ENCODE data around the gene NTS. TPM values are rescaled to one million over a fixed set of nuclear protein-coding genes. Genes with fewer than 3 reads are reported as not detected.
A peak's percentile ranks its signal among the peaks of the same experiment; 100 is the strongest.

The NTS gene
- total RNA-seq, 1 experiment from 2014 or later, result not detected

DNA sequence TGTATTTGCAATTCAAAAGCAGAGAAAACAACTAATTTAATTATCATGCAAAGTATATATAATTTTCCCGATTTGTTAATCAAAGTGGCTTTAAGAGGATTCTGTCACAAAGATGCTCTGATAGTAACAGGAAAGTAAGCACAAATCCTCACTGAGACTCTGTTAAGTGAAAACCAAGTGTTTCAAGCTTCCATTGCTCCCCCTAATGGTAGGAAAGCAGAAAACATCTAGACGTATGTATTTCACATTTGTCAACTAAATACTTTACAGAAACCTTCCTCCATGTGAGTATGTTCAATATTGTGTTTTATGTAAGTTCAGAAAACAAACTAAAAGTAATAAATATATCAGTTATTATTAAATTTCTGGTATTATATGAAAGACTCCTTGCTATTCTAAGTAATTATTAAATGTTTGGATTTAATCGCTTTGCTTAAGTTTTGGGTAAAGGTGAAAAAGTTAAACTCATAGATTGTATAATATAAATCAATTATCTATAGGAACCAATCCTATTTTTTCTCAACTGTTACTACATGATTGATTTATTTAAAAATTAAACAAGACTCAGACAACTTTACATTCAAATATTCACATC is 1.5 kb upstream of the NTS start:
- ChIA-PET CTCF (interaction anchor here (0.6 to 1.4 kb wide), 4 partner anchors 63 to 593 kb away, joined by 3 to 6 read pairs (median 4); partner anchors contain the start of gene ALX1), POLR2A (no interaction called here)
- Mint-ChIP-seq H3K4me3 (ENCODE audit: unreplicated experiment) (no peak overlapping the region), H3K4me1 (ENCODE audit: low read depth, unreplicated experiment) (no peaks in the 10 kb centered on the region), H3K9me3 (ENCODE audit: unreplicated experiment) (no peaks in the 10 kb centered on the region), H3K36me3 (ENCODE audit: insufficient read depth, unreplicated experiment) (no peaks in the 10 kb centered on the region), H3K27me3 (ENCODE audit: insufficient read depth, unreplicated experiment) (peaks cover 6% of the 10 kb centered on the region), H3K27ac (ENCODE audit: unreplicated experiment) (no peak overlapping the region)
- BruUV-seq (replicated peaks), result no TSS peak
- TF ChIP-seq, protein P1, sequence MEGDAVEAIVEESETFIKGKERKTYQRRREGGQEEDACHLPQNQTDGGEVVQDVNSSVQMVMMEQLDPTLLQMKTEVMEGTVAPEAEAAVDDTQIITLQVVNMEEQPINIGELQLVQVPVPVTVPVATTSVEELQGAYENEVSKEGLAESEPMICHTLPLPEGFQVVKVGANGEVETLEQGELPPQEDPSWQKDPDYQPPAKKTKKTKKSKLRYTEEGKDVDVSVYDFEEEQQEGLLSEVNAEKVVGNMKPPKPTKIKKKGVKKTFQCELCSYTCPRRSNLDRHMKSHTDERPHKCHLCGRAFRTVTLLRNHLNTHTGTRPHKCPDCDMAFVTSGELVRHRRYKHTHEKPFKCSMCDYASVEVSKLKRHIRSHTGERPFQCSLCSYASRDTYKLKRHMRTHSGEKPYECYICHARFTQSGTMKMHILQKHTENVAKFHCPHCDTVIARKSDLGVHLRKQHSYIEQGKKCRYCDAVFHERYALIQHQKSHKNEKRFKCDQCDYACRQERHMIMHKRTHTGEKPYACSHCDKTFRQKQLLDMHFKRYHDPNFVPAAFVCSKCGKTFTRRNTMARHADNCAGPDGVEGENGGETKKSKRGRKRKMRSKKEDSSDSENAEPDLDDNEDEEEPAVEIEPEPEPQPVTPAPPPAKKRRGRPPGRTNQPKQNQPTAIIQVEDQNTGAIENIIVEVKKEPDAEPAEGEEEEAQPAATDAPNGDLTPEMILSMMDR (IDR thresholded peaks at IDR 0.05; ENCODE audit: insufficient read depth in 1 of 2, low read depth in 1 of 2, low read length in 1 of 2, severe bottlenecking in 1 of 2, unreplicated experiment in 1 of 2), result peak; percentile 72 to 73
- Histone ChIP-seq H3K36me3 (ENCODE audit: control insufficient read depth, insufficient read depth, low read length) (no peaks in the 10 kb centered on the region), H3K27me3 (replicated peaks; ENCODE audit: control insufficient read depth, insufficient read depth, low read length) (no peaks in the 10 kb centered on the region), H3K9me3 (no peaks in the 10 kb centered on the region), H3K4me1 (no peaks in the 10 kb centered on the region), H3K4me3 (ENCODE audit: low read depth, low read length) (no peak overlapping the region)
- intact Hi-C loops (cut with micrococcal nuclease; ENCODE audit: unreplicated experiment), result loop anchor here (1.0 kb wide), 2 partner anchors 297 to 403 kb away; no protein-coding TSS in a partner anchor
- DNase-seq, result peak in 1 of 2 experiments; percentile 35

DNA sequence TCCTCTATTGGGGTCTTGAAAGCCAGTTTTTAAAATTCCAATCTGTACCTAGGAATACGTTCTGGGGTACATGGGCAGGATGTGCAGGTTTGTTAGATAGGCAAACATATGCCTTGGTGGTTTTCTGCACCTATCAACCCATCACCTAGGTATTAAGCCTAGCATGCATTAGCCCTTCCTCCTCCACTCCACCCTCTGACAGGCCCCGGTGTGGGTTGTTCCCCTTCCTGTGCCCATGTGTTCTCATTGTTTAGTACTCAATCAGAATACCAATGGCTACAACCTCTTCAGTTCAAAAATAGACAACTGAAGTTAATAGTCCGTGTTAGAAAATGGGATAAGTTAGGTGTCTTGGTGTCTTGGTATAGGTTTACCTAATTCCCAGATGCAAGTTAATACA is 3.4 kb downstream of the NTS start:
- ChIA-PET POLR2A (no interaction called here), CTCF (no interaction called here)
- H3K4me1 ChIP-seq, result no peaks in the 10 kb centered on the region
- intact Hi-C loops (cut with micrococcal nuclease; ENCODE audit: unreplicated experiment), result no loop called here
- BruUV-seq (replicated peaks), result no TSS peak
- TF ChIP-seq, protein P1 (IDR thresholded peaks at IDR 0.05; ENCODE audit: insufficient read depth in 1 of 2, low read depth in 1 of 2, low read length in 1 of 2, severe bottlenecking in 1 of 2, unreplicated experiment in 1 of 2), result no peak
- Mint-ChIP-seq H3K27ac (ENCODE audit: unreplicated experiment) (no peak overlapping the region), H3K36me3 (ENCODE audit: insufficient read depth, unreplicated experiment) (no peaks in the 10 kb centered on the region), H3K4me3 (ENCODE audit: unreplicated experiment) (no peak overlapping the region), H3K4me1 (ENCODE audit: low read depth, unreplicated experiment) (no peaks in the 10 kb centered on the region), H3K27me3 (ENCODE audit: insufficient read depth, unreplicated experiment) (no peaks in the 10 kb centered on the region), H3K9me3 (ENCODE audit: unreplicated experiment) (no peaks in the 10 kb centered on the region)
- no peaks in the 10 kb centered on the region for H3K9me3 ChIP-seq
- H3K4me3 ChIP-seq (ENCODE audit: low read depth, low read length), result no peak overlapping the region
- no peaks in the 10 kb centered on the region for H3K27me3 ChIP-seq (replicated peaks; ENCODE audit: control insufficient read depth, insufficient read depth, low read length)
- DNase-seq, result no peak
- no peaks in the 10 kb centered on the region for H3K36me3 ChIP-seq (ENCODE audit: control insufficient read depth, insufficient read depth, low read length)

DNA sequence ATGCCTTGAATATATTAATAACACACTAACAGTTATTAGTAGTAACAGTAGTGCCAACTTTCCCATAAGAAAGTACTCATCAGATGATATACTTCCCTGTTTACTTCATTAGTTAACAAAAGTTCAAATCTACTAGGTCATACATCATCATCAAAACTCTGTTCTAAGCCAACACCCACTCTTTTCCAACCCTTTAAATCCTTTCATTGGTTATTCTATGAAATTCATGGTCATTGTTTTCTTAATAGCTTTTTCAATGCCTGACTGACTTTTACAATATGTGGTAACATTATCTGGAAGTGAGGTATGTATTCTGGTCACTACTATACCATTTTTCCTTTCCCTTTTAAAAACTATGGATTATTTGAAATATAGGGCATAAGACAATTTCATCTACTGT is 9.7 kb downstream of the NTS start:
- Mint-ChIP-seq H3K36me3 (ENCODE audit: insufficient read depth, unreplicated experiment) (no peaks in the 10 kb centered on the region), H3K27me3 (ENCODE audit: insufficient read depth, unreplicated experiment) (no peaks in the 10 kb centered on the region), H3K4me1 (ENCODE audit: low read depth, unreplicated experiment) (no peaks in the 10 kb centered on the region), H3K4me3 (ENCODE audit: unreplicated experiment) (no peak overlapping the region), H3K9me3 (ENCODE audit: unreplicated experiment) (no peaks in the 10 kb centered on the region), H3K27ac (ENCODE audit: unreplicated experiment) (no peak overlapping the region)
- ChIA-PET CTCF (no interaction called here), POLR2A (no interaction called here)
- no TSS peak for BruUV-seq (replicated peaks)
- H3K9me3 ChIP-seq, result no peaks in the 10 kb centered on the region
- H3K4me3 ChIP-seq (ENCODE audit: low read depth, low read length), result no peak overlapping the region
- no peaks in the 10 kb centered on the region for H3K36me3 ChIP-seq (ENCODE audit: control insufficient read depth, insufficient read depth, low read length)
- H3K4me1 ChIP-seq, result no peaks in the 10 kb centered on the region
- TF ChIP-seq, protein P1 (IDR thresholded peaks at IDR 0.05; ENCODE audit: insufficient read depth in 1 of 2, low read depth in 1 of 2, low read length in 1 of 2, severe bottlenecking in 1 of 2, unreplicated experiment in 1 of 2), result no peak
- DNase-seq, result no peak
- intact Hi-C loops (cut with micrococcal nuclease; ENCODE audit: unreplicated experiment), result no loop called here
- H3K27me3 ChIP-seq (replicated peaks; ENCODE audit: control insufficient read depth, insufficient read depth, low read length), result no peaks in the 10 kb centered on the region

Data from Caco-2 (cell line).